Measurements from ENCODE around the gene RELA.

Gene RELA

DNA sequence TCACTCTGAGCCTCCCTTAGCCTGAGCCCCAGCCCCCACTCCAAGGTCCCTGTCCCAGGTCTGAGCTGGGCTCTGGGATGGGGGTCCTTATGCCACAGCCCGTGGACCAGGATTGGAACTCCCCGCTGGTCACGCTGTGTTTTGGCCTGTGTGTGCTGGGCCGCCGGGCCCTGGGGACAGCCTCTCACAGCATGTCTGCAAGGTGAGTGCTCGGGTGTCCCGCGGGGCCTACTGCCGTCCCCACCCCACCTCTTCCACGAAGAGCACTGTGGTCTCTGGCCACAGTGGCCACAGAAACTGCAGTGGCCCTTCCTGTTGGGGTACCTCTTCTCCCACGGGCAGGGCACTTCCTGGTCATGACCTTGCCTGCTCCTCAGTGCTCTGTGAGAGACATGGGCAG lies 28.3 kb downstream of the RELA start:
- H3K36me3 ChIP-seq (ENCODE audit: control insufficient read depth in 2 of 2, insufficient read depth in 1 of 2, low read length in 2 of 2) = peaks cover 0 to 71% of the 10 kb centered on the region in 2 experiments; a peak in 1 of 3 replicates
- POLR2A ChIA-PET = interaction anchor here (0.5 to 2.3 kb wide), 2 partner anchors 14 to 19 kb away, joined by 3 to 9 read pairs; partner anchors contain the start of gene PCNX3

DNA sequence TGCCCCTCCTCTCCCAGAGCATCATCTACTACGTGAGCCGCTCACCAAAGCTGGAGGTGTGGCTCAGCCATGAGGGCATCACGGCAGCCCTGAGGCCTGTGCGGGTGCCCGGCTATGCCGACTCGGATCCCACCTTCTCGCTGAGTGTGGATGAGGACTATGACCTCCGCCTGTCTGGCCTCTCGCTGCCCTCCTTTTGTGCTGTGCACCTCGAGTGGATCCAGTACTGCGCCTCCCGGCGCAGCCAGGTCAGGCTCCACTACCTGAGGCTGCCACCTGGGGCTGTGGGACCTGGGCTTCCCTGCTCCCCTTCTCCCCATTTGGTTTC lies 28.6 kb downstream of the RELA start:
- ChIA-PET CTCF (no interaction called here), POLR2A (interaction anchor here (2.3 kb wide), 1 partner anchor 19 kb away, joined by 9 read pairs; the partner anchor contains the start of gene PCNX3)
- Histone ChIP-seq H3K4me3 (ENCODE audit: low read depth, low read length) (no peak overlapping the region), H3K9me3 (ENCODE audit: control insufficient read depth, insufficient read depth, low read depth, low read length) (no peaks in the 10 kb centered on the region), H3K27ac (ENCODE audit: extremely low read depth, low read depth, low read length) (no peak overlapping the region), H3K36me3 (ENCODE audit: control insufficient read depth in 2 of 2, insufficient read depth in 1 of 2, low read length in 2 of 2) (peaks cover 0 to 74% of the 10 kb centered on the region in 2 experiments; a peak in 1 of 3 replicates), H3K4me1 (ENCODE audit: control insufficient read depth, insufficient read depth, low read length) (no peaks in the 10 kb centered on the region)
- no peak for TF ChIP-seq ZNF211 (tag by site-specific recombination; IDR thresholded peaks at IDR 0.05; ENCODE audit: low read depth)
- no peak for TF ChIP-seq ZNF155 (tag by site-specific recombination; IDR thresholded peaks at IDR 0.05)
- TF ChIP-seq KLF16 (tag by site-specific recombination; IDR thresholded peaks at IDR 0.05) = no peak
- TF ChIP-seq GFI1B (tag by site-specific recombination; IDR thresholded peaks at IDR 0.05) = no peak
- no peak for TF ChIP-seq ZNF366 (tag by site-specific recombination; conservative IDR thresholded peaks at IDR 0.05)
- TF ChIP-seq ZFP37 (tag by site-specific recombination; IDR thresholded peaks at IDR 0.05) = no peak
- TF ChIP-seq, protein P1, sequence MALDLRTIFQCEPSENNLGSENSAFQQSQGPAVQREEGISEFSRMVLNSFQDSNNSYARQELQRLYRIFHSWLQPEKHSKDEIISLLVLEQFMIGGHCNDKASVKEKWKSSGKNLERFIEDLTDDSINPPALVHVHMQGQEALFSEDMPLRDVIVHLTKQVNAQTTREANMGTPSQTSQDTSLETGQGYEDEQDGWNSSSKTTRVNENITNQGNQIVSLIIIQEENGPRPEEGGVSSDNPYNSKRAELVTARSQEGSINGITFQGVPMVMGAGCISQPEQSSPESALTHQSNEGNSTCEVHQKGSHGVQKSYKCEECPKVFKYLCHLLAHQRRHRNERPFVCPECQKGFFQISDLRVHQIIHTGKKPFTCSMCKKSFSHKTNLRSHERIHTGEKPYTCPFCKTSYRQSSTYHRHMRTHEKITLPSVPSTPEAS (tag by site-specific recombination; IDR thresholded peaks at IDR 0.05) = no peak
- no peak for TF ChIP-seq GLI4 (tag by site-specific recombination; IDR thresholded peaks at IDR 0.05)
- TF ChIP-seq FEZF1 (tag by site-specific recombination; IDR thresholded peaks at IDR 0.05) = no peak
- no peak for TF ChIP-seq ZNF174 (tag by site-specific recombination; IDR thresholded peaks at IDR 0.05)
- TF ChIP-seq ZNF341 (tag by site-specific recombination; IDR thresholded peaks at IDR 0.05; ENCODE audit: low read depth) = no peak
- TF ChIP-seq ZNF621 (tag by site-specific recombination; IDR thresholded peaks at IDR 0.05) = no peak
- no peak for TF ChIP-seq ZNF843 (tag by site-specific recombination; IDR thresholded peaks at IDR 0.05)
- no peak for TF ChIP-seq ZSCAN30 (tag by site-specific recombination; IDR thresholded peaks at IDR 0.05)
- no peak for TF ChIP-seq ZIC2 (tag by site-specific recombination; IDR thresholded peaks at IDR 0.05)

More for the DNA sequence above, 28.3 kb downstream of the RELA start:
- CTCF ChIA-PET = no interaction called here
- Histone ChIP-seq H3K27ac (ENCODE audit: extremely low read depth, low read depth, low read length) (no peak overlapping the region), H3K4me3 (ENCODE audit: low read depth, low read length) (no peak overlapping the region), H3K4me1 (ENCODE audit: control insufficient read depth, insufficient read depth, low read length) (no peaks in the 10 kb centered on the region), H3K9me3 (ENCODE audit: control insufficient read depth, insufficient read depth, low read depth, low read length) (no peaks in the 10 kb centered on the region)
- TF ChIP-seq ZNF394 (tag by site-specific recombination; IDR thresholded peaks at IDR 0.05; ENCODE audit: borderline replicate concordance) = no peak
- TF ChIP-seq ZNF664 (tag by site-specific recombination; IDR thresholded peaks at IDR 0.05) = no peak
- TF ChIP-seq YY2 (tag by site-specific recombination; IDR thresholded peaks at IDR 0.05) = no peak
- no peak for TF ChIP-seq ZNF549 (tag by site-specific recombination; IDR thresholded peaks at IDR 0.05)
- TF ChIP-seq KLF16 (tag by site-specific recombination; IDR thresholded peaks at IDR 0.05) = no peak
- TF ChIP-seq, protein P2, sequence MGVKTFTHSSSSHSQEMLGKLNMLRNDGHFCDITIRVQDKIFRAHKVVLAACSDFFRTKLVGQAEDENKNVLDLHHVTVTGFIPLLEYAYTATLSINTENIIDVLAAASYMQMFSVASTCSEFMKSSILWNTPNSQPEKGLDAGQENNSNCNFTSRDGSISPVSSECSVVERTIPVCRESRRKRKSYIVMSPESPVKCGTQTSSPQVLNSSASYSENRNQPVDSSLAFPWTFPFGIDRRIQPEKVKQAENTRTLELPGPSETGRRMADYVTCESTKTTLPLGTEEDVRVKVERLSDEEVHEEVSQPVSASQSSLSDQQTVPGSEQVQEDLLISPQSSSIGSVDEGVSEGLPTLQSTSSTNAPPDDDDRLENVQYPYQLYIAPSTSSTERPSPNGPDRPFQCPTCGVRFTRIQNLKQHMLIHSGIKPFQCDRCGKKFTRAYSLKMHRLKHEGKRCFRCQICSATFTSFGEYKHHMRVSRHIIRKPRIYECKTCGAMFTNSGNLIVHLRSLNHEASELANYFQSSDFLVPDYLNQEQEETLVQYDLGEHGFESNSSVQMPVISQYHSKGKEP (tag by site-specific recombination; IDR thresholded peaks at IDR 0.05) = no peak
- no peak for TF ChIP-seq BCL11A (tag by site-specific recombination; IDR thresholded peaks at IDR 0.05; ENCODE audit: low read depth)
- no peak for TF ChIP-seq ZNF423 (tag by site-specific recombination; IDR thresholded peaks at IDR 0.05)
- TF ChIP-seq ZNF112 (tag by site-specific recombination; IDR thresholded peaks at IDR 0.05) = no peak
- TF ChIP-seq, protein P3, sequence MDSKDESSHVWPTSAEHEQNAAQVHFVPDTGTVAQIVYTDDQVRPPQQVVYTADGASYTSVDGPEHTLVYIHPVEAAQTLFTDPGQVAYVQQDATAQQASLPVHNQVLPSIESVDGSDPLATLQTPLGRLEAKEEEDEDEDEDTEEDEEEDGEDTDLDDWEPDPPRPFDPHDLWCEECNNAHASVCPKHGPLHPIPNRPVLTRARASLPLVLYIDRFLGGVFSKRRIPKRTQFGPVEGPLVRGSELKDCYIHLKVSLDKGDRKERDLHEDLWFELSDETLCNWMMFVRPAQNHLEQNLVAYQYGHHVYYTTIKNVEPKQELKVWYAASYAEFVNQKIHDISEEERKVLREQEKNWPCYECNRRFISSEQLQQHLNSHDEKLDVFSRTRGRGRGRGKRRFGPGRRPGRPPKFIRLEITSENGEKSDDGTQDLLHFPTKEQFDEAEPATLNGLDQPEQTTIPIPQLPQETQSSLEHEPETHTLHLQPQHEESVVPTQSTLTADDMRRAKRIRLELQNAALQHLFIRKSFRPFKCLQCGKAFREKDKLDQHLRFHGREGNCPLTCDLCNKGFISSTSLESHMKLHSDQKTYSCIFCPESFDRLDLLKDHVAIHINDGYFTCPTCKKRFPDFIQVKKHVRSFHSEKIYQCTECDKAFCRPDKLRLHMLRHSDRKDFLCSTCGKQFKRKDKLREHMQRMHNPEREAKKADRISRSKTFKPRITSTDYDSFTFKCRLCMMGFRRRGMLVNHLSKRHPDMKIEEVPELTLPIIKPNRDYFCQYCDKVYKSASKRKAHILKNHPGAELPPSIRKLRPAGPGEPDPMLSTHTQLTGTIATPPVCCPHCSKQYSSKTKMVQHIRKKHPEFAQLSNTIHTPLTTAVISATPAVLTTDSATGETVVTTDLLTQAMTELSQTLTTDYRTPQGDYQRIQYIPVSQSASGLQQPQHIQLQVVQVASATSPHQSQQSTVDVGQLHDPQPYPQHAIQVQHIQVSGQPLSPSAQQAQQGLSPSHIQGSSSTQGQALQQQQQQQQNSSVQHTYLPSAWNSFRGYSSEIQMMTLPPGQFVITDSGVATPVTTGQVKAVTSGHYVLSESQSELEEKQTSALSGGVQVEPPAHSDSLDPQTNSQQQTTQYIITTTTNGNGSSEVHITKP (tag by site-specific recombination; IDR thresholded peaks at IDR 0.05) = no peak
- TF ChIP-seq PRDM1 (tag by site-specific recombination; IDR thresholded peaks at IDR 0.05) = no peak
- TF ChIP-seq, protein P4, sequence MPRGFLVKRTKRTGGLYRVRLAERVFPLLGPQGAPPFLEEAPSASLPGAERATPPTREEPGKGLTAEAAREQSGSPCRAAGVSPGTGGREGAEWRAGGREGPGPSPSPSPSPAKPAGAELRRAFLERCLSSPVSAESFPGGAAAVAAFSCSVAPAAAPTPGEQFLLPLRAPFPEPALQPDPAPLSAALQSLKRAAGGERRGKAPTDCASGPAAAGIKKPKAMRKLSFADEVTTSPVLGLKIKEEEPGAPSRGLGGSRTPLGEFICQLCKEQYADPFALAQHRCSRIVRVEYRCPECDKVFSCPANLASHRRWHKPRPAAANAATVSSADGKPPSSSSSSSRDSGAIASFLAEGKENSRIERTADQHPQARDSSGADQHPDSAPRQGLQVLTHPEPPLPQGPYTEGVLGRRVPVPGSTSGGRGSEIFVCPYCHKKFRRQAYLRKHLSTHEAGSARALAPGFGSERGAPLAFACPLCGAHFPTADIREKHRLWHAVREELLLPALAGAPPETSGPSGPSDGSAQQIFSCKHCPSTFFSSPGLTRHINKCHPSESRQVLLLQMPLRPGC (tag by site-specific recombination; IDR thresholded peaks at IDR 0.05) = no peak
- TF ChIP-seq ZBTB21 (tag by site-specific recombination; IDR thresholded peaks at IDR 0.05) = no peak
- TF ChIP-seq ZNF23 (tag by site-specific recombination; IDR thresholded peaks at IDR 0.05; ENCODE audit: borderline replicate concordance) = no peak
- TF ChIP-seq ZNF274 (IDR thresholded peaks at IDR 0.05; ENCODE audit: low read length) = no peak
- no peak for TF ChIP-seq ZNF274 (tag by site-specific recombination; IDR thresholded peaks at IDR 0.05; ENCODE audit: borderline replicate concordance)
- TF ChIP-seq, protein P5, sequence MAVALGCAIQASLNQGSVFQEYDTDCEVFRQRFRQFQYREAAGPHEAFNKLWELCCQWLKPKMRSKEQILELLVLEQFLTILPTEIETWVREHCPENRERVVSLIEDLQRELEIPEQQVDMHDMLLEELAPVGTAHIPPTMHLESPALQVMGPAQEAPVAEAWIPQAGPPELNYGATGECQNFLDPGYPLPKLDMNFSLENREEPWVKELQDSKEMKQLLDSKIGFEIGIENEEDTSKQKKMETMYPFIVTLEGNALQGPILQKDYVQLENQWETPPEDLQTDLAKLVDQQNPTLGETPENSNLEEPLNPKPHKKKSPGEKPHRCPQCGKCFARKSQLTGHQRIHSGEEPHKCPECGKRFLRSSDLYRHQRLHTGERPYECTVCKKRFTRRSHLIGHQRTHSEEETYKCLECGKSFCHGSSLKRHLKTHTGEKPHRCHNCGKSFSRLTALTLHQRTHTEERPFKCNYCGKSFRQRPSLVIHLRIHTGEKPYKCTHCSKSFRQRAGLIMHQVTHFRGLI (tag by site-specific recombination; IDR thresholded peaks at IDR 0.05) = no peak

Measured in HEK293 (cell line).